ENCODE data around the gene PELI1.
"Not testable (repeated sequence)": the region's sequence is repeated elsewhere in the genome, so short reads cannot be mapped to it uniquely, and the experiment has no call there.

Gene PELI1

GRCh38 chr2:64120928-64121327 lies 23.3 kb downstream of the PELI1 start:
- DNase-seq, result no peak

- no peak for DNase-seq
Observed at GRCh38 chr2:64120008-64120407, 24.2 kb downstream of the PELI1 start.

GRCh38 chr2:64119369-64119768 lies 24.9 kb downstream of the PELI1 start:
- no peak for DNase-seq

- DNase-seq, result peak; percentile 52
Observed at GRCh38 chr2:64115808-64116598, 28.2 kb downstream of the PELI1 start.

GRCh38 chr2:64114912-64115277 lies 29.3 kb downstream of the PELI1 start:
- no peak for DNase-seq

- DNase-seq, result peak; percentile 87
Observed at GRCh38 chr2:64114063-64114911, 29.9 kb downstream of the PELI1 start.

GRCh38 chr2:64112016-64112415 lies 32.2 kb downstream of the PELI1 start:
- no peak for DNase-seq

- DNase-seq, result no peak
Observed at GRCh38 chr2:64111426-64111825, 32.8 kb downstream of the PELI1 start.

GRCh38 chr2:64108666-64109241 lies 35.5 kb downstream of the PELI1 start:
- DNase-seq, result no peak

GRCh38 chr2:64106481-64106880 lies 37.7 kb downstream of the PELI1 start:
- no peak for DNase-seq

GRCh38 chr2:64105670-64106461 lies 38.4 kb downstream of the PELI1 start:
- no peak for DNase-seq

GRCh38 chr2:64104933-64105332 lies 39.3 kb downstream of the PELI1 start:
- DNase-seq, result no peak

GRCh38 chr2:64102736-64103135 lies 41.5 kb downstream of the PELI1 start:
- DNase-seq, result not testable (repeated sequence)

- peak; percentile 81 for DNase-seq
Observed at GRCh38 chr2:64101141-64101591, 43.1 kb downstream of the PELI1 start.

GRCh38 chr2:64100584-64100983 lies 43.6 kb downstream of the PELI1 start:
- not testable (repeated sequence) for DNase-seq

GRCh38 chr2:64094663-64095382 lies 49.4 kb downstream of the PELI1 start:
- DNase-seq, result no peak

GRCh38 chr2:64093341-64093740 lies 50.9 kb downstream of the PELI1 start:
- DNase-seq, result no peak

- no peak for DNase-seq
Observed at GRCh38 chr2:64092502-64092901, 51.7 kb downstream of the PELI1 start.

GRCh38 chr2:64090264-64090663 lies 54.0 kb downstream of the PELI1 start:
- no peak for DNase-seq

- no peak for DNase-seq
Observed at GRCh38 chr2:64086347-64087082, 57.7 kb downstream of the PELI1 start.

GRCh38 chr2:64085936-64086335 lies 58.3 kb downstream of the PELI1 start:
- no peak for DNase-seq
